HepG2 (cell line): Measurements from ENCODE around the gene KLF16. TPM values are rescaled to one million over a fixed set of nuclear protein-coding genes. Genes with fewer than 3 reads are reported as not detected.

Experiments used
- CERS6 ChIP-seq: sonication (generic); formaldehyde crosslinking; IDR thresholded peaks from 2 replicates; pipeline ENCODE4 v1.5.0; 2020; ENCODE audit warnings: missing genetic modification reagents
- EP300 ChIP-seq, 3 experiments: sonication (generic) in 1 of 3; formaldehyde crosslinking in 1 of 3; IDR thresholded peaks; 2 replicates each; pipeline versions ENCODE4 v1.5.1 to v1.6.1; 2011 to 2020; ENCODE audit warnings: low read depth in 2 of 3, low read length in 2 of 3, borderline replicate concordance in 1 of 3, improper control_type of control experiment in 1 of 3, mild to moderate bottlenecking in 1 of 3, missing genetic modification reagents in 1 of 3, moderate library complexity in 1 of 3
- FOSL1 ChIP-seq: sonication (generic); formaldehyde crosslinking; IDR thresholded peaks from 2 replicates; pipeline ENCODE4 v1.9.0; 2021; ENCODE audit warnings: missing genetic modification reagents, borderline replicate concordance
- KAT7 ChIP-seq: IDR thresholded peaks from 2 replicates; pipeline ENCODE4 v1.6.1; 2018; ENCODE audit warnings: borderline replicate concordance, missing compliant biosample characterization
- KDM1A ChIP-seq: IDR thresholded peaks from 2 replicates; pipeline ENCODE4 v1.6.1; 2016; ENCODE audit warnings: missing compliant biosample characterization
- MED8 ChIP-seq: sonication (generic); formaldehyde crosslinking; IDR thresholded peaks from 2 replicates; pipeline ENCODE4 v1.8.1; 2023; ENCODE audit warnings: mild to moderate bottlenecking, missing genetic modification reagents; ENCODE audit not compliant: insufficient replicate concordance
- NCOA5 ChIP-seq: sonication (generic); formaldehyde crosslinking; IDR thresholded peaks from 2 replicates; pipeline ENCODE4 v1.4.0; 2020; ENCODE audit warnings: missing genetic modification reagents
- PHF20 ChIP-seq: sonication (generic); formaldehyde crosslinking; IDR thresholded peaks from 2 replicates; pipeline ENCODE4 v1.5.0; 2020; ENCODE audit warnings: mild to moderate bottlenecking, missing genetic modification reagents
- PHF8 ChIP-seq: sonication (generic); formaldehyde crosslinking; IDR thresholded peaks from 2 replicates; pipeline ENCODE4 v1.5.0; 2020; ENCODE audit warnings: missing genetic modification reagents
- PTBP1 ChIP-seq: fragments of 200-400 bp; formaldehyde crosslinking; IDR thresholded peaks from 2 replicates; pipeline ENCODE4 v1.6.1; 2018; ENCODE audit warnings: low read length, low read depth; ENCODE audit not compliant: poor library complexity, severe bottlenecking
- RBFOX2 ChIP-seq: fragments of 200-400 bp; formaldehyde crosslinking; IDR thresholded peaks from 2 replicates; pipeline ENCODE4 v1.6.1; 2017; ENCODE audit warnings: low read depth, mild to moderate bottlenecking, low read length
- SIN3B ChIP-seq: fragments of 150-350 bp; IDR thresholded peaks from 2 replicates; pipeline ENCODE4 v1.6.1; 2014; ENCODE audit warnings: low read length
- TFDP2 ChIP-seq: sonication (generic); formaldehyde crosslinking; IDR thresholded peaks from 2 replicates; pipeline ENCODE4 v1.4.0; 2020; ENCODE audit warnings: missing genetic modification reagents
- ZNF446 ChIP-seq: sonication (generic); formaldehyde crosslinking; IDR thresholded peaks from 2 replicates; pipeline ENCODE4 v1.5.0; 2020; ENCODE audit warnings: mild to moderate bottlenecking, missing genetic modification reagents
- ZNF558 ChIP-seq: sonication (generic); formaldehyde crosslinking; IDR thresholded peaks from 2 replicates; pipeline ENCODE4 v1.9.0; 2022; ENCODE audit warnings: mild to moderate bottlenecking, missing genetic modification reagents, borderline replicate concordance
- ZNF609 ChIP-seq: sonication (generic); formaldehyde crosslinking; IDR thresholded peaks from 2 replicates; pipeline ENCODE4 v1.4.0; 2020; ENCODE audit warnings: mild to moderate bottlenecking, missing genetic modification reagents, borderline replicate concordance
- ZNF782 ChIP-seq: sonication (generic); formaldehyde crosslinking; IDR thresholded peaks from 2 replicates; pipeline ENCODE4 v1.4.0; 2020; ENCODE audit warnings: missing genetic modification reagents, mild to moderate bottlenecking, borderline replicate concordance
- polyA plus RNA-seq, 8 experiments: library from polyadenylated mRNA; depleted of rRNA in 3 of 8; stranded (reverse) in 7 of 8; unstranded in 1 of 8; fragments of >200 nt; fragmentation: Illumina TruSeq in 4 of 8; extraction: Trizol in 4 of 8; gene quantifications; 2 replicates each; pipeline versions ENCODE4 v1.2.1 to v1.2.3, GENCODE V29; 2011 to 2016; ENCODE audit warnings: low read depth in 4 of 8, missing spikeins in 1 of 8, mixed read lengths in 1 of 8; ENCODE audit not compliant: insufficient read depth in 1 of 8
- total RNA-seq, 5 experiments: library from RNA; depleted of rRNA; stranded (reverse); fragments of >200 nt; fragmentation: Illumina TruSeq; extraction: Trizol; gene quantifications; 2 replicates each; pipeline ENCODE4 v1.2.3, GENCODE V29; 2016; ENCODE audit warnings: low read depth in 1 of 5

Gene KLF16
- total and polyA plus RNA-seq, 2 of the 13 experiments (the other 11 are each of a cell fraction or from before 2014, with no cell fraction given): 3.5 to 6.7 TPM

- no peak for TF ChIP-seq ZNF609
- peak; percentile 88 for TF ChIP-seq RBFOX2
- TF ChIP-seq KAT7 (CRISPR knock-in tag): no peak; the same call in 1 of the 2 replicates
- no peak for TF ChIP-seq NCOA5 (CRISPR knock-in tag)
- no peak for TF ChIP-seq ZNF782 (CRISPR knock-in tag)
- peak; percentile 95 for TF ChIP-seq ZNF558 (CRISPR knock-in tag)
- peak; percentile 50 for TF ChIP-seq TFDP2 (CRISPR knock-in tag)
- peak; percentile 68; the same call in 1 of the 2 replicates for TF ChIP-seq PHF8 (CRISPR knock-in tag)
- no peak for TF ChIP-seq SIN3B
- TF ChIP-seq FOSL1 (CRISPR knock-in tag): no peak
- peak; percentile 45 for TF ChIP-seq MED8
- TF ChIP-seq PHF20: 0 out of 2 replicates have a peak, but pooled peaks have one; percentile 38
- TF ChIP-seq EP300 (IDR thresholded peaks at IDR 0.05; ENCODE audit: low read depth in 2 of 2, low read length in 2 of 2): 0 out of 4 replicates have a peak, but pooled peaks of 1 of the 2 experiments have one; percentile 35
- no peak; the same call in 1 of the 2 replicates for TF ChIP-seq EP300 (CRISPR knock-in tag; IDR thresholded peaks at IDR 0.05; ENCODE audit: borderline replicate concordance)
- TF ChIP-seq CERS6: no peak
- no peak for TF ChIP-seq KDM1A (CRISPR knock-in tag)
- 0 out of 2 replicates have a peak, but pooled peaks have one; percentile 14 for TF ChIP-seq ZNF446 (CRISPR knock-in tag)
- TF ChIP-seq PTBP1: no peak
These were observed 480 bp upstream of the KLF16 start (continued) for GRCh38 chr19:1863638-1864479.
